Activated CD4-positive, CD25-positive, alpha-beta regulatory T cell treated with anti-CD3 and anti-CD28 coated beads, Interleukin-2, amount 50 U/mL, for 24 hours (primary cell): ENCODE data around the gene SLC16A11.
"Not testable (repeated sequence)": the region's sequence is repeated elsewhere in the genome, so short reads cannot be mapped to it uniquely, and the experiment has no call there.

Source experiments
- ATAC-seq, 2 donors: fragments of 150-1000 bp; cut with Tn5 transposase; one replicate each; pipeline ENCODE4 v1.10.0; 2021; ENCODE audit warnings: mild to moderate bottlenecking in 1 of 2, moderate library complexity in 1 of 2

The SLC16A11 gene

GRCh38 chr17:7058831-7059447 lies 15.0 kb upstream of the SLC16A11 start:
- no peak for ATAC-seq

GRCh38 chr17:7056386-7056785 lies 12.5 kb upstream of the SLC16A11 start:
- no peak for ATAC-seq

- not testable (repeated sequence) for ATAC-seq
These were observed 6.7 kb upstream of the SLC16A11 start for GRCh38 chr17:7050583-7050982.

GRCh38 chr17:7048968-7049367 lies 5.1 kb upstream of the SLC16A11 start:
- ATAC-seq = no peak

GRCh38 chr17:7047566-7047965 lies 3.7 kb upstream of the SLC16A11 start:
- peak; percentile 91 to 94 for ATAC-seq

- ATAC-seq = peak; percentile 9 to 10
These were observed 3.0 kb upstream of the SLC16A11 start for GRCh38 chr17:7046725-7047397.

GRCh38 chr17:7046127-7046724 lies 2.3 kb upstream of the SLC16A11 start:
- ATAC-seq = no peak

- peak in 1 of 2 donors; percentile 12 for ATAC-seq
These were observed 1.7 kb upstream of the SLC16A11 start for GRCh38 chr17:7045492-7046126.

GRCh38 chr17:7043182-7043496 lies 753 bp downstream of the SLC16A11 start:
- no peak for ATAC-seq

- no peak for ATAC-seq
These were observed 1.3 kb downstream of the SLC16A11 start for GRCh38 chr17:7042501-7043181.

GRCh38 chr17:7041607-7042500 lies 2.0 kb downstream of the SLC16A11 start:
- peak in 1 of 2 donors; percentile 17 for ATAC-seq

- no peak for ATAC-seq
These were observed 4.1 kb downstream of the SLC16A11 start for GRCh38 chr17:7039832-7040231.

- no peak for ATAC-seq
These were observed 5.6 kb downstream of the SLC16A11 start for GRCh38 chr17:7038025-7038862.

- ATAC-seq = peak; percentile 93
These were observed 8.1 kb downstream of the SLC16A11 start, which contains the start of gene SLC16A13 for GRCh38 chr17:7035591-7036368. SLC16A13 (plus strand) TSS chr17:7036015; CDS start chr17:7036383, 368 bp downstream.

- peak; percentile 34 to 40 for ATAC-seq
These were observed 8.8 kb downstream of the SLC16A11 start for GRCh38 chr17:7034955-7035590.

- peak; percentile 81 to 84 for ATAC-seq
These were observed 14.2 kb downstream of the SLC16A11 start for GRCh38 chr17:7029659-7030058.

- no peak for ATAC-seq
These were observed 14.8 kb downstream of the SLC16A11 start for GRCh38 chr17:7029096-7029495.

- ATAC-seq = no peak
These were observed 16.6 kb downstream of the SLC16A11 start for GRCh38 chr17:7027335-7027734.

GRCh38 chr17:7026471-7027115 lies 17.3 kb downstream of the SLC16A11 start:
- ATAC-seq = no peak
